HG02610 (cell line): Measurements from ENCODE around the gene CRISP3.

ENCODE experiments used
- ATAC-seq: cut with Tn5 transposase; IDR thresholded peaks from one replicate; pipeline ENCODE4 v1.9.1; 2021; ENCODE audit warnings: mild to moderate bottlenecking, moderate library complexity; ENCODE audit not compliant: unreplicated experiment

The CRISP3 gene

DNA sequence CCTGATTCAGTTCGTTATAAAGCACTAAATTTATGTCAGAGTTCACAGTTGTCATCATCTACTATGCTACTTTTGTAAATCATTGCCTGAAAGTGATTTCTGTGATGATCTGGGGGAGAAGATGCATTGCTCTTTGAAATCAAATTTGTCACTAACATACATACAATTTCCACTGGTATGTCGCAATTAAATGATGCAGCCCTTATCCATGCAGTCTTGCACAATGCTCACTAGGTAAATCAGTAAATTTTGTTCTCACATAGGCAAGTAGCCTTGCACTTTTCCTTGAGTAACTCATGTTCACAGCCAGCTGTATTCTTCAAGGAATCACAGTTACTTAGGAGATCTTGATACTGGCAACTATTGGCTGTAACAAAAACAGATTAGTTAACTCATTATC lies 51.7 kb downstream of the CRISP3 start:
- ATAC-seq = no peak
